ENCODE data around the gene ENTPD1. TPM values are rescaled to one million over a fixed set of nuclear protein-coding genes. Genes with fewer than 3 reads are reported as not detected.

The ENTPD1 gene
- total RNA-seq, 1 donor from 2014 or later, result not detected

GRCh38 chr10:95848841-95849240 lies 92.9 kb downstream of the ENTPD1 start:
- no peak for DNase-seq (ENCODE audit: low read depth)
- no peak overlapping the region for H3K4me3 ChIP-seq (ENCODE audit: low read depth, low read length)
- TF ChIP-seq, protein P1, sequence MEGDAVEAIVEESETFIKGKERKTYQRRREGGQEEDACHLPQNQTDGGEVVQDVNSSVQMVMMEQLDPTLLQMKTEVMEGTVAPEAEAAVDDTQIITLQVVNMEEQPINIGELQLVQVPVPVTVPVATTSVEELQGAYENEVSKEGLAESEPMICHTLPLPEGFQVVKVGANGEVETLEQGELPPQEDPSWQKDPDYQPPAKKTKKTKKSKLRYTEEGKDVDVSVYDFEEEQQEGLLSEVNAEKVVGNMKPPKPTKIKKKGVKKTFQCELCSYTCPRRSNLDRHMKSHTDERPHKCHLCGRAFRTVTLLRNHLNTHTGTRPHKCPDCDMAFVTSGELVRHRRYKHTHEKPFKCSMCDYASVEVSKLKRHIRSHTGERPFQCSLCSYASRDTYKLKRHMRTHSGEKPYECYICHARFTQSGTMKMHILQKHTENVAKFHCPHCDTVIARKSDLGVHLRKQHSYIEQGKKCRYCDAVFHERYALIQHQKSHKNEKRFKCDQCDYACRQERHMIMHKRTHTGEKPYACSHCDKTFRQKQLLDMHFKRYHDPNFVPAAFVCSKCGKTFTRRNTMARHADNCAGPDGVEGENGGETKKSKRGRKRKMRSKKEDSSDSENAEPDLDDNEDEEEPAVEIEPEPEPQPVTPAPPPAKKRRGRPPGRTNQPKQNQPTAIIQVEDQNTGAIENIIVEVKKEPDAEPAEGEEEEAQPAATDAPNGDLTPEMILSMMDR (conservative IDR thresholded peaks at IDR 0.05; ENCODE audit: low read depth, low read length), result no peak

DNA sequence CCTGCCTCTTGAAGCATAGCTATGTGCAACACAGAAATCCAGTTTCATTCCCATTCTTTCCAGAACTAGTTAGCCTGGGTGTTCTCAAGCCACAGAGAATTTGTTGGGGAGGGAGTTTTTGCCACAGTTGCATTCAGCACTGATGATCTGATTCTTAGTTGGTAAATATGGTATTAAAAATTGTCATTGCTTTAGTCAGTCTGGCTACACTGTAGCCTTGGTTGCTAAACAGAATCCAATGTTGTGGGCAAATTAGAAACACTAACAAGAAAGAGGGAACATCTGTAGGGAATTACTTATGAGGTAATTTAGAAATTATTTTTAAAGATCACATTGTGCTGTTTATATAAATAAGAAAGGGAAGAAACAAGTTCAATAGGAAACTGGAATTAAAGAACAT lies 94.8 kb downstream of the ENTPD1 start:
- no peak for DNase-seq (ENCODE audit: low read depth)
- H3K4me3 ChIP-seq (ENCODE audit: low read depth, low read length), result no peak overlapping the region
- TF ChIP-seq, protein P1 (conservative IDR thresholded peaks at IDR 0.05; ENCODE audit: low read depth, low read length), result no peak

- TF ChIP-seq, protein P1 (conservative IDR thresholded peaks at IDR 0.05; ENCODE audit: low read depth, low read length), result no peak
- no peak overlapping the region for H3K4me3 ChIP-seq (ENCODE audit: low read depth, low read length)
- DNase-seq (ENCODE audit: low read depth), result no peak
Observed at GRCh38 chr10:95860166-95860940, 104.4 kb downstream of the ENTPD1 start.

DNA sequence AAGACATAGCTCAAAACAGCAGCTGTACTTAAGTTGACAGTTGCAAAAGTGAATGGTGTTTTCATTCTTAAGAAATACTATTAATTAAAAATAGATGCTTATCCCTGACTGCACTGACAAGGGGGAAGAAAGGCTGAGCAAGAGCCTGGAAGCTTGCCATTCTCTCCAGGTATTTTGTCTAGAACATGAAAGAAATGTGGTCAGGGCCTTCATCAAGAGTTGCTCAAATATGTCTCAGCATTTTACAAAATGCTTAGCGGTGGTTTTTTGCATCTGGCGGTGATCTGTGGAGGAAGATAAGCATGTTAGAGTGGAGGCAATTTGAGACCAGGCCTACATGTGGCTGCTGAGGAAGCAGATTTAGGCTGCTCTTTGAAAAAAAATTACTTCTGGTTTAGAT lies 105.4 kb downstream of the ENTPD1 start:
- H3K4me3 ChIP-seq (ENCODE audit: low read depth, low read length), result no peak overlapping the region
- DNase-seq (ENCODE audit: low read depth), result no peak
- TF ChIP-seq, protein P1 (conservative IDR thresholded peaks at IDR 0.05; ENCODE audit: low read depth, low read length), result no peak

DNA sequence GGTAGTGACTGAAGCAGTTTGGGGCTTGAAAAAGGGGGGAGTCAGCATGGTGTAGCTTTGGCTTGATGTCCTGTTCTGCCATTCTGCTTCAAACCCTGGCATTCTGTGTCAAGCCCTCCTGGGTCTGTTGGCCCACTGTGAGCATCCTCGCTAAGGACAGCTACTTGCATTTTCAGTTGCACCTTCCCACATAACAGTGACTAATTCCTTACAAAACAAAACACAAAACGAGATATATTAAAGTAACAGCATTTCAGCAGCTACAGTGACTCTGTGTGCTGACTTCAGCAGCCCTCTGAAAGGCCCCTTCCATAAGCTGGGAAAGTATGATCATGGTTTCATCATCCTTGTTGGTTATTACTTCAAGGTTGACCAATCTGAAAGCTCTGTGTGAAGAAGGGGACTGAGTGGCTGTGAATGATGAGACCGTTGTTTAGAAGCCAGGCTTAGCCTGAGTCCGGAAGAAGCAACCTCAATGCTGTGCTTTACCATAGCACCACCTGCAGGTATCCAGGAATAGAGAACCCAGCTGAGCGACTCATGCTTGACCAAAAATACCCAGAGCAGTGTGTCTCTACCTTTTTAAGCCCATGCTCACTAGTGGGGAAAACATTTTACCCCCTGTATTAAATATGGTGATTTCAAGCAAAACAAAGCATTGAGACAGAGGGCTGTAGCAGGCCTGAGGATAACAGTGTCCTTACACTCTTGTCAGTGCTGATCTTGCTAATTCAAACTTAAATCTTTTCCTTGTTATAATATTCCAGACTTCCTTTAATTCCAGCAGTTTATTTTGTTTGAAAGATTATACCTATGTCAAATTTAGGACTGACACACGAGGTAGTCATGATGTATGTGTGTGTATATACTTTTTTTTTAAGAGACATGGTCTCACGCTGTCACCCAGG lies 109.2 kb downstream of the ENTPD1 start:
- no peak overlapping the region for H3K4me3 ChIP-seq (ENCODE audit: low read depth, low read length)
- TF ChIP-seq, protein P1 (conservative IDR thresholded peaks at IDR 0.05; ENCODE audit: low read depth, low read length), result peak; percentile 87
- DNase-seq (ENCODE audit: low read depth), result peak; percentile 30

- TF ChIP-seq, protein P1 (conservative IDR thresholded peaks at IDR 0.05; ENCODE audit: low read depth, low read length), result no peak
- H3K4me3 ChIP-seq (ENCODE audit: low read depth, low read length), result no peak overlapping the region
- DNase-seq (ENCODE audit: low read depth), result no peak
Observed at GRCh38 chr10:95865814-95866466, 110.0 kb downstream of the ENTPD1 start.

Measured in epithelial cell of proximal tubule (primary cell).